ENCODE data around the gene TMPRSS6. TPM values are rescaled to one million over a fixed set of nuclear protein-coding genes. Genes with fewer than 3 reads are reported as not detected.

TMPRSS6 gene
- total RNA-seq, 4 donors from 2014 or later: 0.10 to 0.18 TPM; not detected in 2

GRCh38 chr22:37049224-37049623 lies 60.3 kb downstream of the TMPRSS6 start:
- Histone ChIP-seq H3K9me3 (no peaks in the 10 kb centered on the region), H3K4me3 (no peak overlapping the region), H3K36me3 (no peaks in the 10 kb centered on the region), H3K4me1 (no peaks in the 10 kb centered on the region), H3K27me3 (peaks cover 0 to 12% (median 12%) of the 10 kb centered on the region in 3 donors), H3K27ac (no peak overlapping the region)
- in situ Hi-C loops (cut with MboI; ENCODE audit: low sequenced_read_pairs in 4 of 4) (no loop called here), intact Hi-C loops (cut with DNase I; ENCODE audit: low total_unique reads) (no loop called here)
- no peak for ATAC-seq
- TF ChIP-seq POLR2A (IDR thresholded peaks at IDR 0.05): no peak
- TF ChIP-seq CTCF (IDR thresholded peaks at IDR 0.05 in 4 of 5, conservative IDR thresholded peaks at IDR 0.05 in 1 of 5): no peak
- no peak for DNase-seq

- no peaks in the 10 kb centered on the region for H3K9me3 ChIP-seq
- H3K4me3 ChIP-seq: no peak overlapping the region
- in situ Hi-C loops (cut with MboI; ENCODE audit: low sequenced_read_pairs in 4 of 4): no loop called here
- no peak overlapping the region for H3K27ac ChIP-seq
- TF ChIP-seq CTCF (IDR thresholded peaks at IDR 0.05 in 4 of 5, conservative IDR thresholded peaks at IDR 0.05 in 1 of 5): no peak
- no peak for TF ChIP-seq POLR2A (IDR thresholded peaks at IDR 0.05)
- ATAC-seq (no peak), DNase-seq (no peak)
- H3K27me3 ChIP-seq: peaks cover 0 to 12% (median 12%) of the 10 kb centered on the region in 3 donors
- H3K36me3 ChIP-seq: no peaks in the 10 kb centered on the region
- no peaks in the 10 kb centered on the region for H3K4me1 ChIP-seq
- intact Hi-C loops (cut with DNase I; ENCODE audit: low total_unique reads): no loop called here
Measured at GRCh38 chr22:37048133-37048532, 61.4 kb downstream of the TMPRSS6 start.

GRCh38 chr22:37047006-37047405 lies 62.5 kb downstream of the TMPRSS6 start:
- no peak for DNase-seq
- H3K27ac ChIP-seq: no peak overlapping the region
- H3K9me3 ChIP-seq: no peaks in the 10 kb centered on the region
- in situ Hi-C loops (cut with MboI; ENCODE audit: low sequenced_read_pairs in 4 of 4): no loop called here
- TF ChIP-seq CTCF (IDR thresholded peaks at IDR 0.05 in 4 of 5, conservative IDR thresholded peaks at IDR 0.05 in 1 of 5): no peak
- no peak for TF ChIP-seq POLR2A (IDR thresholded peaks at IDR 0.05)
- intact Hi-C loops (cut with DNase I; ENCODE audit: low total_unique reads): no loop called here
- H3K4me1 ChIP-seq: no peaks in the 10 kb centered on the region
- H3K27me3 ChIP-seq: peaks cover 0 to 12% (median 10%) of the 10 kb centered on the region in 3 donors
- no peaks in the 10 kb centered on the region for H3K36me3 ChIP-seq
- no peak overlapping the region for H3K4me3 ChIP-seq
- no peak for ATAC-seq

- intact Hi-C loops (cut with DNase I; ENCODE audit: low total_unique reads): no loop called here
- no peak overlapping the region for H3K4me3 ChIP-seq
- DNase-seq (no peak), ATAC-seq (no peak)
- H3K4me1 ChIP-seq: no peaks in the 10 kb centered on the region
- no peaks in the 10 kb centered on the region for H3K9me3 ChIP-seq
- TF ChIP-seq POLR2A (IDR thresholded peaks at IDR 0.05) (no peak), CTCF (IDR thresholded peaks at IDR 0.05 in 4 of 5, conservative IDR thresholded peaks at IDR 0.05 in 1 of 5) (no peak)
- in situ Hi-C loops (cut with MboI; ENCODE audit: low sequenced_read_pairs in 4 of 4): no loop called here
- no peak overlapping the region for H3K27ac ChIP-seq
- no peaks in the 10 kb centered on the region for H3K36me3 ChIP-seq
- peaks cover 0 to 12% (median 8%) of the 10 kb centered on the region in 3 donors for H3K27me3 ChIP-seq
Measured at GRCh38 chr22:37046589-37046988, 62.9 kb downstream of the TMPRSS6 start.

- no peak for ATAC-seq
- intact Hi-C loops (cut with DNase I; ENCODE audit: low total_unique reads): no loop called here
- TF ChIP-seq POLR2A (IDR thresholded peaks at IDR 0.05) (no peak), CTCF (IDR thresholded peaks at IDR 0.05 in 4 of 5, conservative IDR thresholded peaks at IDR 0.05 in 1 of 5) (no peak)
- no peaks in the 10 kb centered on the region for H3K9me3 ChIP-seq
- H3K4me3 ChIP-seq: no peak overlapping the region
- in situ Hi-C loops (cut with MboI; ENCODE audit: low sequenced_read_pairs in 4 of 4): no loop called here
- no peaks in the 10 kb centered on the region for H3K36me3 ChIP-seq
- H3K27ac ChIP-seq: no peak overlapping the region
- peaks cover 0 to 13% (median 6%) of the 10 kb centered on the region in 3 donors for H3K27me3 ChIP-seq
- no peaks in the 10 kb centered on the region for H3K4me1 ChIP-seq
- DNase-seq: no peak
Measured at GRCh38 chr22:37045958-37046357, 63.6 kb downstream of the TMPRSS6 start.
